Smooth muscle cell (in vitro differentiated cells): ENCODE measurements around the gene MT3. TPM values are rescaled to one million over a fixed set of nuclear protein-coding genes. Genes with fewer than 3 reads are reported as not detected.

Experiments used
- DNase-seq: peaks from one replicate; lab custom pipeline; 2025; ENCODE audit not compliant: unreplicated experiment; lab: John Stamatoyannopoulos, UW
- H2AFZ ChIP-seq: fragments of 200-600 bp; sonication (generic); 2 replicates; pipeline ENCODE4 v1.6.0; 2016; ENCODE audit warnings: antibody characterized with exemption, low read depth, mild to moderate bottlenecking
- H3F3A ChIP-seq: fragments of 200-600 bp; sonication (generic); 2 replicates; pipeline ENCODE4 v1.6.0; 2017; ENCODE audit warnings: antibody characterized with exemption, low read depth
- H3K27ac ChIP-seq: fragments of 200-600 bp; sonication (generic); 2 replicates; pipeline ENCODE4 v1.5.1; 2016; ENCODE audit warnings: low read depth, mild to moderate bottlenecking
- H3K27me3 ChIP-seq: fragments of 200-600 bp; sonication (generic); 2 replicates; pipeline ENCODE4 v1.6.1; 2016; ENCODE audit warnings: low read depth, mild to moderate bottlenecking
- H3K36me3 ChIP-seq: fragments of 200-600 bp; sonication (generic); 2 replicates; pipeline ENCODE4 v1.5.1; 2016; ENCODE audit warnings: low read depth
- H3K4me1 ChIP-seq: fragments of 200-600 bp; sonication (generic); 2 replicates; pipeline ENCODE4 v1.5.1; 2016; ENCODE audit warnings: low read depth
- H3K4me2 ChIP-seq: fragments of 200-600 bp; sonication (generic); 2 replicates; pipeline ENCODE4 v1.6.0; 2016; ENCODE audit warnings: mild to moderate bottlenecking
- H3K4me3 ChIP-seq: fragments of 200-600 bp; sonication (generic); 2 replicates; pipeline ENCODE4 v1.5.1; 2016; ENCODE audit warnings: mild to moderate bottlenecking
- H3K79me2 ChIP-seq: fragments of 200-600 bp; sonication (generic); 2 replicates; pipeline ENCODE4 v1.6.0; 2016; ENCODE audit warnings: low read depth, mild to moderate bottlenecking
- H3K9ac ChIP-seq: fragments of 200-600 bp; sonication (generic); 2 replicates; pipeline ENCODE4 v1.6.0; 2016; ENCODE audit warnings: low read depth
- H3K9me3 ChIP-seq: fragments of 200-600 bp; sonication (generic); replicated peaks from 2 replicates; pipeline ENCODE4 v1.5.1; 2016; ENCODE audit warnings: low read depth
- H4K20me1 ChIP-seq: fragments of 200-600 bp; sonication (generic); 2 replicates; pipeline ENCODE4 v1.6.0; 2016; ENCODE audit warnings: low read depth
- CTCF ChIP-seq: fragments of 200-600 bp; sonication (generic); IDR thresholded peaks from 2 replicates; pipeline ENCODE4 v1.5.1; 2017; ENCODE audit warnings: borderline replicate concordance, mild to moderate bottlenecking, antibody characterized with exemption; ENCODE audit not compliant: insufficient read depth, poor library complexity, severe bottlenecking
- WGBS: methylation state at CpG from one replicate; pipeline ENCODE4 v1.1.7; 2016; ENCODE audit warnings: low lambda C conversion rate; 5-methylcytosine and 5-hydroxymethylcytosine counted together
- polyA plus RNA-seq: library from polyadenylated mRNA; unstranded; fragments of >200 nt; fragmentation: Nextera tagmentation; extraction: Ambion mirVana; gene quantifications from 2 replicates; pipeline ENCODE4 v1.2.1, GENCODE V29; 2016
- total RNA-seq: library from RNA; depleted of rRNA; stranded (reverse); fragments of >200 nt; gene quantifications from 2 replicates; pipeline ENCODE4 v1.2.3, GENCODE V29; 2014

MT3 gene
- total and polyA plus RNA-seq, 2 experiments from 2014 or later, result not detected

GRCh38 chr16:56564793-56565477, 24.4 kb upstream of the MT3 start, which contains the start of gene MT4:
TSS of gene MT4 (plus strand) at chr16:56565073. CDS start at chr16:56565129, 56 bp downstream.
- Histone ChIP-seq H2AFZ (no peak within 1 kb of the TSS), H3K27me3 (peaks cover 50% of the 10 kb centered on the region), H3F3A (no peaks in the 10 kb centered on the region), H3K27ac (no peak within 1 kb of the TSS), H3K79me2 (no peaks in the 10 kb centered on the region), H3K4me3 (no peak within 1 kb of the TSS), H3K36me3 (no peaks in the 10 kb centered on the region), H4K20me1 (no peaks in the 10 kb centered on the region), H3K4me2 (no peak within 1 kb of the TSS), H3K4me1 (no peaks in the 10 kb centered on the region), H3K9ac (no peak within 1 kb of the TSS), H3K9me3 (no peaks in the 10 kb centered on the region)
- WGBS, result 88% methylated on average over 12 of the region's 12 CpGs
- TF ChIP-seq CTCF, result no peak
- DNase-seq, result no peak

- H4K20me1 ChIP-seq, result no peaks in the 10 kb centered on the region
- no peaks in the 10 kb centered on the region for H3K4me1 ChIP-seq
- H2AFZ ChIP-seq, result no peak overlapping the region
- H3K27ac ChIP-seq, result no peak overlapping the region
- H3K9me3 ChIP-seq, result no peaks in the 10 kb centered on the region
- H3F3A ChIP-seq, result no peaks in the 10 kb centered on the region
- no peaks in the 10 kb centered on the region for H3K36me3 ChIP-seq
- no peak for DNase-seq
- H3K79me2 ChIP-seq, result no peaks in the 10 kb centered on the region
- TF ChIP-seq CTCF, result no peak
- H3K4me3 ChIP-seq, result no peak overlapping the region
- H3K27me3 ChIP-seq, result peaks cover 32% of the 10 kb centered on the region
- H3K9ac ChIP-seq, result no peak overlapping the region
- H3K4me2 ChIP-seq, result no peak overlapping the region
- 87% methylated on average over 1 of the region's 1 CpG for WGBS
Measured at GRCh38 chr16:56569971-56570370, 19.4 kb upstream of the MT3 start.

GRCh38 chr16:56571525-56571924, 17.8 kb upstream of the MT3 start:
- H3F3A ChIP-seq, result no peaks in the 10 kb centered on the region
- H3K27me3 ChIP-seq, result peaks cover 18% of the 10 kb centered on the region
- no peaks in the 10 kb centered on the region for H4K20me1 ChIP-seq
- no peaks in the 10 kb centered on the region for H3K4me1 ChIP-seq
- TF ChIP-seq CTCF, result no peak
- WGBS, result 91% methylated on average over 11 of the region's 11 CpGs
- H3K79me2 ChIP-seq, result no peaks in the 10 kb centered on the region
- DNase-seq, result no peak
- no peak overlapping the region for H3K4me2 ChIP-seq
- no peak overlapping the region for H3K4me3 ChIP-seq
- H3K27ac ChIP-seq, result no peak overlapping the region
- H3K9ac ChIP-seq, result no peak overlapping the region
- no peaks in the 10 kb centered on the region for H3K36me3 ChIP-seq
- no peak overlapping the region for H2AFZ ChIP-seq
- no peaks in the 10 kb centered on the region for H3K9me3 ChIP-seq

GRCh38 chr16:56574625-56575024, 14.7 kb upstream of the MT3 start:
- Histone ChIP-seq H3K27ac (no peak overlapping the region), H3K4me1 (no peaks in the 10 kb centered on the region), H3K9me3 (no peaks in the 10 kb centered on the region), H3K9ac (no peak overlapping the region), H2AFZ (no peak overlapping the region), H3K36me3 (no peaks in the 10 kb centered on the region), H3K27me3 (no peaks in the 10 kb centered on the region), H3K79me2 (no peaks in the 10 kb centered on the region), H4K20me1 (no peaks in the 10 kb centered on the region), H3K4me3 (no peak overlapping the region), H3K4me2 (no peak overlapping the region), H3F3A (no peaks in the 10 kb centered on the region)
- WGBS, result 45% methylated on average over 1 of the region's 1 CpG
- TF ChIP-seq CTCF, result no peak
- DNase-seq, result no peak
